GM21526 (cell line): ENCODE measurements around the gene MAP3K19.
"Not testable (repeated sequence)": the region's sequence is repeated elsewhere in the genome, so short reads cannot be mapped to it uniquely, and the experiment has no call there.

Experiments used
- ATAC-seq: cut with Tn5 transposase; IDR thresholded peaks from one replicate; pipeline ENCODE4 v1.9.1; 2021; ENCODE audit warnings: moderate library complexity; ENCODE audit not compliant: unreplicated experiment, low FRiP score

The MAP3K19 gene

GRCh38 chr2:135052042-135052876, 5.0 kb upstream of the MAP3K19 start, which contains the start of gene RAB3GAP1:
TSS of gene RAB3GAP1 (plus strand) at chr2:135052292. CDS start at chr2:135052308, 16 bp downstream.
- ATAC-seq, result peak; percentile 82

- no peak for ATAC-seq
These were observed 3.4 kb upstream of the MAP3K19 start for GRCh38 chr2:135050684-135051083.

- ATAC-seq, result no peak
These were observed 2.9 kb upstream of the MAP3K19 start for GRCh38 chr2:135050132-135050531.

- no peak for ATAC-seq
These were observed 875 bp upstream of the MAP3K19 start for GRCh38 chr2:135048122-135048521.

- no peak for ATAC-seq
These were observed 3.9 kb downstream of the MAP3K19 start for GRCh38 chr2:135043345-135043744.

GRCh38 chr2:135037831-135038230, 9.4 kb downstream of the MAP3K19 start:
- no peak for ATAC-seq

GRCh38 chr2:135033216-135033615, 14.0 kb downstream of the MAP3K19 start:
- ATAC-seq, result not testable (repeated sequence)

- ATAC-seq, result no peak
These were observed 16.4 kb downstream of the MAP3K19 start for GRCh38 chr2:135030826-135031225.

GRCh38 chr2:135029481-135030134, 17.6 kb downstream of the MAP3K19 start:
- no peak for ATAC-seq

- ATAC-seq, result no peak
These were observed 23.3 kb downstream of the MAP3K19 start for GRCh38 chr2:135023886-135024485.

GRCh38 chr2:135022952-135023880, 24.0 kb downstream of the MAP3K19 start:
- ATAC-seq, result no peak

GRCh38 chr2:135021618-135022017, 25.6 kb downstream of the MAP3K19 start:
- ATAC-seq, result no peak

GRCh38 chr2:135011633-135012032, 35.6 kb downstream of the MAP3K19 start:
- no peak for ATAC-seq

- no peak for ATAC-seq
These were observed 36.9 kb downstream of the MAP3K19 start for GRCh38 chr2:135010200-135010942.

GRCh38 chr2:135009339-135009738, 37.9 kb downstream of the MAP3K19 start:
- ATAC-seq, result no peak

- ATAC-seq, result no peak
These were observed 41.5 kb downstream of the MAP3K19 start for GRCh38 chr2:135005753-135006152.

- peak; percentile 91 for ATAC-seq
These were observed 43.1 kb downstream of the MAP3K19 start for GRCh38 chr2:135004005-135004746.

- no peak for ATAC-seq
These were observed 44.4 kb downstream of the MAP3K19 start for GRCh38 chr2:135002836-135003235.

GRCh38 chr2:134999521-134999920, 47.7 kb downstream of the MAP3K19 start:
- no peak for ATAC-seq
